SU-DHL-6 (cell line): ENCODE data around the gene ACSF3.

ENCODE experiments used
- EZH2phosphoT487 ChIP-seq: fragments of 200-600 bp; sonication (generic), shearing (Covaris generic); conservative IDR thresholded peaks from 2 replicates; pipeline ENCODE4 v1.6.1; 2018; ENCODE audit warnings: mild to moderate bottlenecking, antibody characterized with exemption, low read length, moderate library complexity, mixed read lengths
- TF ChIP-seq, protein P1 (sequence below): fragments of 200-600 bp; sonication (generic); IDR thresholded peaks from one replicate; pipeline ENCODE4 v1.5.1; 2017; ENCODE audit warnings: antibody characterized with exemption, mild to moderate bottlenecking, low read length, moderate library complexity; ENCODE audit not compliant: insufficient read depth, poor library complexity, severe bottlenecking

- TF ChIP-seq, protein P1, sequence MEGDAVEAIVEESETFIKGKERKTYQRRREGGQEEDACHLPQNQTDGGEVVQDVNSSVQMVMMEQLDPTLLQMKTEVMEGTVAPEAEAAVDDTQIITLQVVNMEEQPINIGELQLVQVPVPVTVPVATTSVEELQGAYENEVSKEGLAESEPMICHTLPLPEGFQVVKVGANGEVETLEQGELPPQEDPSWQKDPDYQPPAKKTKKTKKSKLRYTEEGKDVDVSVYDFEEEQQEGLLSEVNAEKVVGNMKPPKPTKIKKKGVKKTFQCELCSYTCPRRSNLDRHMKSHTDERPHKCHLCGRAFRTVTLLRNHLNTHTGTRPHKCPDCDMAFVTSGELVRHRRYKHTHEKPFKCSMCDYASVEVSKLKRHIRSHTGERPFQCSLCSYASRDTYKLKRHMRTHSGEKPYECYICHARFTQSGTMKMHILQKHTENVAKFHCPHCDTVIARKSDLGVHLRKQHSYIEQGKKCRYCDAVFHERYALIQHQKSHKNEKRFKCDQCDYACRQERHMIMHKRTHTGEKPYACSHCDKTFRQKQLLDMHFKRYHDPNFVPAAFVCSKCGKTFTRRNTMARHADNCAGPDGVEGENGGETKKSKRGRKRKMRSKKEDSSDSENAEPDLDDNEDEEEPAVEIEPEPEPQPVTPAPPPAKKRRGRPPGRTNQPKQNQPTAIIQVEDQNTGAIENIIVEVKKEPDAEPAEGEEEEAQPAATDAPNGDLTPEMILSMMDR: no peak
- TF ChIP-seq EZH2phosphoT487: no peak
Measured at GRCh38 chr16:89055894-89056555, 37.6 kb upstream of the ACSF3 start.
